ENCODE data around the gene ZBTB4.

The ZBTB4 gene

DNA sequence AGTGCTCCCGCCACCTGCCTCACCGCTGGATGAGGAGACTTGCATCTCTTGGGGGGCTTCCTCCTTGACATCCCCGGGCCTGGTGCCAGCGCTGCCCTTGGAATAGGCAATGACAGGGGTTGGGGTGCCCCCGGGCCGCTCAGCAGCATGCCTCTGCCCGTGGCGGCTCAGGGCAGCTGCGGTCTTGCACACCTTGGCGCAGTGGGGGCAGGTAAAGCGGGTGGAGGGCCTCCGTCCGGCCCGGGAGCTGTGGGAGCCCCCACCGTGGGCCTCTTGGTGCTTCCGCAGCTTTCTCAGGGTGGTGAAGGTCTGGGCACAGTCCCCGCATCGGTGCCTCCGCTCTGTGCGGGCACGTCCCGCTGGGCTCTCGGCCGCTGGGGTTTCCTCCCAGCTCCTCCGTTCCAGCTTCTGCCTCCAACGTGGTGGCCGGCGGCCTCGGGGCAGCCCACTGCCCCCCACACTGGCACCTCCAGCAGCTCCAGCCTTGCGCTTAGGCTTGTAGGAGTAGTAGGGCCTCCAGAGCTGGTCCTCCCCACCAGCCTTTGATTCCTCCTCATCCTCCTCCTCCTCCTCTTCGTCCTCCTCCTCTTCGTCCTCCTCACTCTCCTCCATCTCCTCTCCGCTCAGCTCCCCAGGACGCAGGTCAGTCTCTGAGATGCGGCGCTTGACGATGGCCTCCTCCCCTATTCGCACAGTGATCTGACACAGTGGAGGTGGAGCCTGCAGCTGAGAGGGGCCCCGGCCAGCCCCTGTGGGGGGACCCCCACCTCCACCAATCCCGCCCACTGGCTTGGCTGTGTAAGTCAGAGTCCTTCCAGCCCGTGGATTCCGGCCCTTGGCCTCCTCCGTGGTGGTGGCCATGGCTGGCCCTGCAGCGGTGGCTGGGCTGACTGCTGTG lies 16.7 kb downstream of the ZBTB4 start:
- H3K27ac ChIP-seq (replicated peaks): no peak overlapping the region
- H3K4me3 ChIP-seq (replicated peaks; ENCODE audit: insufficient read depth, low read length): no peak overlapping the region
- TF ChIP-seq, protein P1, sequence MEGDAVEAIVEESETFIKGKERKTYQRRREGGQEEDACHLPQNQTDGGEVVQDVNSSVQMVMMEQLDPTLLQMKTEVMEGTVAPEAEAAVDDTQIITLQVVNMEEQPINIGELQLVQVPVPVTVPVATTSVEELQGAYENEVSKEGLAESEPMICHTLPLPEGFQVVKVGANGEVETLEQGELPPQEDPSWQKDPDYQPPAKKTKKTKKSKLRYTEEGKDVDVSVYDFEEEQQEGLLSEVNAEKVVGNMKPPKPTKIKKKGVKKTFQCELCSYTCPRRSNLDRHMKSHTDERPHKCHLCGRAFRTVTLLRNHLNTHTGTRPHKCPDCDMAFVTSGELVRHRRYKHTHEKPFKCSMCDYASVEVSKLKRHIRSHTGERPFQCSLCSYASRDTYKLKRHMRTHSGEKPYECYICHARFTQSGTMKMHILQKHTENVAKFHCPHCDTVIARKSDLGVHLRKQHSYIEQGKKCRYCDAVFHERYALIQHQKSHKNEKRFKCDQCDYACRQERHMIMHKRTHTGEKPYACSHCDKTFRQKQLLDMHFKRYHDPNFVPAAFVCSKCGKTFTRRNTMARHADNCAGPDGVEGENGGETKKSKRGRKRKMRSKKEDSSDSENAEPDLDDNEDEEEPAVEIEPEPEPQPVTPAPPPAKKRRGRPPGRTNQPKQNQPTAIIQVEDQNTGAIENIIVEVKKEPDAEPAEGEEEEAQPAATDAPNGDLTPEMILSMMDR (IDR thresholded peaks at IDR 0.05; ENCODE audit: insufficient read depth, low read length): no peak
- no peak for TF ChIP-seq SPI1 (IDR thresholded peaks at IDR 0.05; ENCODE audit: borderline replicate concordance, low read depth)
- no peak for TF ChIP-seq GABPA (IDR thresholded peaks at IDR 0.05; ENCODE audit: low read depth)
- TF ChIP-seq POLR2AphosphoS5 (IDR thresholded peaks at IDR 0.05; ENCODE audit: low read depth): no peak
- TF ChIP-seq, protein P2, sequence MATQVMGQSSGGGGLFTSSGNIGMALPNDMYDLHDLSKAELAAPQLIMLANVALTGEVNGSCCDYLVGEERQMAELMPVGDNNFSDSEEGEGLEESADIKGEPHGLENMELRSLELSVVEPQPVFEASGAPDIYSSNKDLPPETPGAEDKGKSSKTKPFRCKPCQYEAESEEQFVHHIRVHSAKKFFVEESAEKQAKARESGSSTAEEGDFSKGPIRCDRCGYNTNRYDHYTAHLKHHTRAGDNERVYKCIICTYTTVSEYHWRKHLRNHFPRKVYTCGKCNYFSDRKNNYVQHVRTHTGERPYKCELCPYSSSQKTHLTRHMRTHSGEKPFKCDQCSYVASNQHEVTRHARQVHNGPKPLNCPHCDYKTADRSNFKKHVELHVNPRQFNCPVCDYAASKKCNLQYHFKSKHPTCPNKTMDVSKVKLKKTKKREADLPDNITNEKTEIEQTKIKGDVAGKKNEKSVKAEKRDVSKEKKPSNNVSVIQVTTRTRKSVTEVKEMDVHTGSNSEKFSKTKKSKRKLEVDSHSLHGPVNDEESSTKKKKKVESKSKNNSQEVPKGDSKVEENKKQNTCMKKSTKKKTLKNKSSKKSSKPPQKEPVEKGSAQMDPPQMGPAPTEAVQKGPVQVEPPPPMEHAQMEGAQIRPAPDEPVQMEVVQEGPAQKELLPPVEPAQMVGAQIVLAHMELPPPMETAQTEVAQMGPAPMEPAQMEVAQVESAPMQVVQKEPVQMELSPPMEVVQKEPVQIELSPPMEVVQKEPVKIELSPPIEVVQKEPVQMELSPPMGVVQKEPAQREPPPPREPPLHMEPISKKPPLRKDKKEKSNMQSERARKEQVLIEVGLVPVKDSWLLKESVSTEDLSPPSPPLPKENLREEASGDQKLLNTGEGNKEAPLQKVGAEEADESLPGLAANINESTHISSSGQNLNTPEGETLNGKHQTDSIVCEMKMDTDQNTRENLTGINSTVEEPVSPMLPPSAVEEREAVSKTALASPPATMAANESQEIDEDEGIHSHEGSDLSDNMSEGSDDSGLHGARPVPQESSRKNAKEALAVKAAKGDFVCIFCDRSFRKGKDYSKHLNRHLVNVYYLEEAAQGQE (IDR thresholded peaks at IDR 0.05; ENCODE audit: insufficient replicate concordance, low read depth): no peak

DNA sequence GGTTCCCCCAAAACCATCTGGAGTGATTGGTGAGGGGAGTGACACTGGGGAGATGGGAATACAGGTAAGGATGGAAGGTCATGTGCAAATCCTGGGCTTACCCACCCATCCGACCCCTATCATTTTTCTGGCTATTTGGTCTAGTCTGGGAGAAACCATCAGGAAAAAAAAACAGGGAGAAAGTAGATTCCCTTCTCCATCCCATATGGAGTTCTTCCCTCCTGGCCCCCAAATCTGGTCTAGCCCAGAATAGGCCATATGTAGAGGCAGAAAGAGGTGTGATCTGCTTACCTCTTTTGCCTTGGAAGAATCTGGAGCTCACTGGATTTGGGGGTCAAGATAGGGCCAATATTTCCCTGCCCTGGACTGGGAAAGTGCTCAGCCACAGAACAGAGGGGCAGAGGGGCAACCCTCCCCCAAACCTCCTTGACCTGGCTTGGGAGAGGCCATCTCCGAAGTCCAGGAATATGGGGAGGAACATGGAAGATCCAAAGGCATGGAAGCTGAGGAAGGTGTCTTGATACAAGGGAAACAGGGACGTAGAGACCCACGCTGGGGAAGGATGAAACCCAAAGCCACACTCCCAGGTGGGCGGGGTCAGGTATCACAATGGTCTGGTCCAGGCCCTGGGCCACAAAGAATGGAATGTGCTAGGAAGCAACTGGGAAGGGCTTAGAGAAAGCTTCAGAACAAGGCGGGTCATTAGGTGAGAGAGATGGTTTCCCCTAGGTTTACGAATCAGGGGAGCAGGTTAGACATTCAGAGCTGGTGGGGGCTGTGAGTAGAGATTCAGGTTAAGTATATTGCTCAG lies 18.4 kb downstream of the ZBTB4 start:
- Histone ChIP-seq H3K27me3 (ENCODE audit: insufficient read depth, poor library complexity, severe bottlenecking) (no peaks in the 10 kb centered on the region), H3K27ac (replicated peaks) (no peak overlapping the region), H3K4me3 (replicated peaks; ENCODE audit: insufficient read depth, low read length) (no peak overlapping the region)
- DNase-seq (ENCODE audit: low read depth in 1 of 2, low spot score in 1 of 2): no peak
- TF ChIP-seq, protein P2 (IDR thresholded peaks at IDR 0.05; ENCODE audit: insufficient replicate concordance, low read depth): no peak
- no peak for TF ChIP-seq SPI1 (IDR thresholded peaks at IDR 0.05; ENCODE audit: borderline replicate concordance, low read depth)
- TF ChIP-seq, protein P1 (IDR thresholded peaks at IDR 0.05; ENCODE audit: insufficient read depth, low read length): no peak
- TF ChIP-seq GABPA (IDR thresholded peaks at IDR 0.05; ENCODE audit: low read depth): no peak
- TF ChIP-seq POLR2AphosphoS5 (IDR thresholded peaks at IDR 0.05; ENCODE audit: low read depth): no peak

More for the DNA sequence above, 16.7 kb downstream of the ZBTB4 start:
- no peak for DNase-seq (ENCODE audit: low read depth in 1 of 2, low spot score in 1 of 2)
- no peaks in the 10 kb centered on the region for H3K27me3 ChIP-seq (ENCODE audit: insufficient read depth, poor library complexity, severe bottlenecking)

DNA sequence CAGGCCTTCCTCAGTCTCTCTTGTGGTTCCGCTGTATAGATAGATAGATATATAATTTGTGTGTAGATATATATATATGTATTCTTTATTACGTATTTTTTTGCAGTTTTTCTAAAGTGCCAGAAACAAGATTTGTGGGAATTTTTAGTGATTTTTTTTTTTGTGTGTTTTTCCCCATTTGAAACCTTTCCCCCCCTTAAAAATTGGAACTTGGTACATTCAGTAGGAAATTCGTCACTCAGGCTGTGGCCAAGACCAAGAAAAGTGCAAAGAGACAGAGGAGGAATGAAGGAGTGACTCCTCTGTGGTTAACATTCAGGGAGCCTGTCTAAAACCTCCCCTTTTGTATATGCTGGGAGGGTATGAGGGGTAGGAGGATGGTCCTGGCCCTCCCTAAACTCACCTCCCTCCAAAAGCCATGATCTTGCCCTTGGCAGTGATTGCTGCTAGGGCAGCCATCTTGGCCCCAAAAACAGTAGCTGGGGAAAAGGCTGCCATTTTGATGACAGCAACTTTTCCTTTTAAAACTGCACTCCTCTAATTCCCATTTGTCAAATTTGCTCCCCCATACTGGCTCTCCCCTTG lies 19.4 kb downstream of the ZBTB4 start:
- no peaks in the 10 kb centered on the region for H3K27me3 ChIP-seq (ENCODE audit: insufficient read depth, poor library complexity, severe bottlenecking)
- TF ChIP-seq, protein P2 (IDR thresholded peaks at IDR 0.05; ENCODE audit: insufficient replicate concordance, low read depth): no peak
- TF ChIP-seq SPI1 (IDR thresholded peaks at IDR 0.05; ENCODE audit: borderline replicate concordance, low read depth) (no peak), GABPA (IDR thresholded peaks at IDR 0.05; ENCODE audit: low read depth) (no peak), POLR2AphosphoS5 (IDR thresholded peaks at IDR 0.05; ENCODE audit: low read depth) (no peak)
- TF ChIP-seq, protein P1 (IDR thresholded peaks at IDR 0.05; ENCODE audit: insufficient read depth, low read length): no peak
- no peak overlapping the region for H3K27ac ChIP-seq (replicated peaks)
- DNase-seq (ENCODE audit: low read depth in 1 of 2, low spot score in 1 of 2): no peak
- H3K4me3 ChIP-seq (replicated peaks; ENCODE audit: insufficient read depth, low read length): no peak overlapping the region

Data from HL-60 (cell line).